ENCODE data around the gene CDC123. TPM values are rescaled to one million over a fixed set of nuclear protein-coding genes. Genes with fewer than 3 reads are reported as not detected.
"Not testable (repeated sequence)": the region's sequence is repeated elsewhere in the genome, so short reads cannot be mapped to it uniquely, and the experiment has no call there.

Gene CDC123
- total RNA-seq, 1 donor from 2014 or later: 191 TPM

DNA sequence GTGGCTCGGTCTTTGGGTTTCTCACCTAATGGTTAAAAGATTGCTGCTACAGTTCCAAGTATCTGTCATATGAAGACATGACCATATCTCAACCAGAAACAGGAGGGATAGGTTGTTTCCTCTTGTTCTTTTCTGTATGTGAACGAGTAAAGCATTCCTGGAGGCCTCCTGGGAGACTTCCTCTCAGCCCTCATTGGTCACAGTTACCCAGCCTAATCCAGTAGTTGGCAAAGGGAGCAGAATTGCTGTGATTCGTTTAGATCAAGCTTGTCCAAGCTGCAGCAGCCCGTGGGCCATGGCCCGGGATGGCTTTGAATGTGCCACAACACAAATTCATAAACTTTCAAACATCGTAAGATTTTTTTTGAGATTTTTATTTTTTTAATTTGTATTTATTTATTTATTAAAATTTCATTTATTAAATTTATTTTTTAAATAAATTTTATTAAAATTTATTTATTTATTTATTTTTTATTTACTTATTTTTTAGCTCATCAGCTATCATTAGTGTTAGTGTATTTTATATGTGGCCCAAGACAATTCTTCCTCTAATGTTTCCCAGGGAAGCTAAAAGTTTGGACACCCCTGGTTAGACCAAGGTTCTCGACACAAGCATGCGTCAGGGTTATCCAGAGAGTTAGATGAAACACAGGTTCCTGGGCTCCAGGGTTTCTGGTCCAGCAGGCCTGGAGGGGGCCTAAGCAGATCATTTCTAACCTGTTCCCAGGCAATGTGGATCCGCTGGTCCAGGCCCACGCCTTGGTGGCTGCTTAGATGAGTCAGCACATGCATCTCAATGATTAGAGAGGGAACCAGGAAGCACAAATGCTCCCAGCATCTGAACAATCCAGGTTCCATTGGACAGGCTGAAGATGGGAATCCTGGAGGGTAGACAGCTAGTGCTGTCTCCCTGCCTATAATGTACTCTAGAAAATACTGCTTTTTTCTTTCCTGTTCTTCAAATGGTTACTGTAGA, 25.6 kb downstream of the CDC123 start:
- intact Hi-C loops (cut with micrococcal nuclease): no loop called here
- no peak for DNase-seq (ENCODE audit: low spot score)
- H3K27me3 Mint-ChIP-seq (ENCODE audit: insufficient read depth): no peaks in the 10 kb centered on the region
- no peak overlapping the region for H3K27ac Mint-ChIP-seq
- H3K36me3 Mint-ChIP-seq (ENCODE audit: low read depth): peaks cover 51% of the 10 kb centered on the region
- no peaks in the 10 kb centered on the region for H3K9me3 Mint-ChIP-seq
- peaks cover 15% of the 10 kb centered on the region for H3K4me1 Mint-ChIP-seq (ENCODE audit: low read depth)
- no peak overlapping the region for H3K4me3 Mint-ChIP-seq

DNA sequence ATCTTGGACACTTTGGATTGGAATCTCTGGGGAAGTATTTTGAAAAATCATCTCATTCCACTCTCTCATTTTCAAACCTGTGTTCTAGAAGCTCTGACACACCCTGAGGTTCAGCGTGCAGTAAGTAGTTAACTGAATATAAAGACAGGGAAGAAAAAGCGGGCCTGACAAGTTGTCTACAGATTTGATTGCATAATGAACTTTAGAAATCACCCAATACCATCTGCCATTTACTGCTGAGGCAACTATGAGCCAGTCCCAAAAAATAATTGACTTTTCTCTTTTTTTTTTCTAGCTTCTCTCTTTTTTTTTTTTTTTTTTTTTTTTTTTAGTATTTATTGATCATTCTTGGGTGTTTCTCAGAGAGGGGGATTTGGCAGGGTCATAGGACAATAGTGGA, 29.5 kb downstream of the CDC123 start:
- intact Hi-C loops (cut with micrococcal nuclease): no loop called here
- Mint-ChIP-seq H3K4me1 (ENCODE audit: low read depth) (peaks cover 7% of the 10 kb centered on the region), H3K27ac (no peak overlapping the region), H3K9me3 (no peaks in the 10 kb centered on the region), H3K27me3 (ENCODE audit: insufficient read depth) (no peaks in the 10 kb centered on the region), H3K36me3 (ENCODE audit: low read depth) (peaks cover 47% of the 10 kb centered on the region), H3K4me3 (no peak overlapping the region)
- no peak for DNase-seq (ENCODE audit: low spot score)

DNA sequence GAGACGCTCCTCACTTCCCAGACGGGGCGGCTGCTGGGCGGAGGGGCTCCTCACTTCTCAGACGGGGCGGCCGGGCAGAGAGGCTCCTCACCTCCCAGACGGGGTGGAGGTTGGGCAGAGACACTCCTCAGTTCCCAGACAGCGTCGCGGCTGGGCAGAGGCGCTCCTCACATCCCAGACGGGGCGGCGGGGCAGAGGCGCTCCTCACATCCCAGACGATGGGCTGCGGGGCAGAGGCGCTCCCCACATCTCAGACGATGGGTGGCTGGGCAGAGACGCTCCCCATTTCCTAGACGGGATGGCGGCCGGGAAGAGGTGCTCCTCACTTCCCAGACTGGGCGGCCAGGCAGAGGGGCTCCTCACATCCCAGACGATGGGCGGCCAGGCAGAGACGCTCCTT, 30.4 kb downstream of the CDC123 start:
- H3K9me3 Mint-ChIP-seq; H3K4me3 Mint-ChIP-seq; DNase-seq (ENCODE audit: low spot score); intact Hi-C loops (cut with micrococcal nuclease); H3K27ac Mint-ChIP-seq; H3K4me1 Mint-ChIP-seq (ENCODE audit: low read depth); H3K27me3 Mint-ChIP-seq (ENCODE audit: insufficient read depth): not testable (repeated sequence)
- peaks cover 44% of the 10 kb centered on the region for H3K36me3 Mint-ChIP-seq (ENCODE audit: low read depth)

DNA sequence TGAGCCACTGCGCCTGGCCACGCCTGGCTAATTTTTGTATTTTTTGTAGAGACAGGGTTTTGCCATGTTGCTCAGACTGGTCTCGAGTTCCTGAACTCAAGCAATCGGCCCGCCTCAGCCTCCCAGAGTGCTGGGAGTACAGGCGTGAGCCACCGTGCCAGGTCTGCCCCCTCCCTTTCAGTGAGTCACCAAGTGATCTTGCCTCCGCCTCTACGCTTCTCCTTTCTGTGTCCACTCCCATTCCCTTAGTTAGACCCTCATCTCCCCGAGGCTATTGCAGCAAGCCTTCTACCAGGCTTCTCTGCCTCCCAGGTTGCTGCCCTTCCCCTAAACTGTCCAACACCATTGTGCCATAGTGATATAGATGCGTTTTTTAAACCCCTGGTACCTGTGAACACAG, 32.9 kb downstream of the CDC123 start:
- Mint-ChIP-seq H3K27ac (no peak overlapping the region), H3K4me1 (ENCODE audit: low read depth) (no peaks in the 10 kb centered on the region), H3K4me3 (no peak overlapping the region), H3K27me3 (ENCODE audit: insufficient read depth) (no peaks in the 10 kb centered on the region), H3K36me3 (ENCODE audit: low read depth) (peaks cover 45% of the 10 kb centered on the region), H3K9me3 (no peaks in the 10 kb centered on the region)
- no peak for DNase-seq (ENCODE audit: low spot score)
- intact Hi-C loops (cut with micrococcal nuclease): no loop called here

DNA sequence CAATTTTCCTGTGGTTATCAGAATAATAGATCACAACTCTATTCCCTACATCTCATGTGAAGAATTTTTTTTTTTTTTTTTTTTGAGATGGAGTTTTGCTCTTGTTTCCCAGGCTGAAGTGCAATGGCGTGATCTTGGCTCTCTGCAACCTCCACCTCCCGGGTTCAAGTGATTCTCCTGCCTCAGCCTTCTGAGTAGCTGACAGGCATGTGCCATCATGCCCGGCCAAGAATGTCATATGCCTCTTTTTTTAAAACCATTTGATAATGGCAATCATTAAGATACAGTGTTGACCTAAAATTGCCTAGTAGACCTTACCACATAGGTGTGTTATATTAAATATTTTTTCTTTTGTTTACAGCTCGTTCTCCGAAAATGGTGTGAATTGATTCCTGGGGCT, 38.7 kb downstream of the CDC123 start:
- peak overlapping the region; percentile 34 for H3K27ac Mint-ChIP-seq

DNA sequence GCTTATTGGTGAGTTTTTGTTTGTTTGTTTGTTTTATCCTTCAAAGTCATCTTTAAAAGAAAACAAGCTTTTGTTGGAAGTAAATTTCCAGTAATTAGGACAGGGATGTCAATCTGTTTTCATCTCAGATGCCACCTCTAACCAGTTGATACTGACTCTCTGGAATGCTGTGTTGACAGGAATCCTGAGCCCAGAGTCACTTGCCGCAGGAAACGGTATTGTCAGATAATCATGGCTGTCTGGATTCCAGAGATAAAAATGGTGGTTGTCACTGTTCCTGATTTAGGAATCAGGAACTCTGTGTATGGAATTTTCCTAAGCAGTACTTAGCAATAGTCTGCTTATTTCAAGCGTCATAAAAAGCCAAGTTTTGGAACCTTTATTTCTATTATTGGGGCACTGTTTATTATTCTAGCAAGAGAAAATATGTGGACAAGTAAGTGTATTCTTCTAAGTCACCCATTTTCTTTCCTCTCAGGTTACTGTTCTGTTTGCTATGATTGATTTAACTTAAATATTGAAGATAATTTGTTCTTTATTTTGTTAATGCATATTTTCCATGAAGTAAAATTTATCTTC, 39.2 kb downstream of the CDC123 start:
- Mint-ChIP-seq H3K4me1 (ENCODE audit: low read depth) (peaks cover 2% of the 10 kb centered on the region), H3K9me3 (no peaks in the 10 kb centered on the region), H3K27me3 (ENCODE audit: insufficient read depth) (no peaks in the 10 kb centered on the region), H3K36me3 (ENCODE audit: low read depth) (peaks cover 51% of the 10 kb centered on the region), H3K27ac (no peak overlapping the region), H3K4me3 (no peak overlapping the region)
- no peak for DNase-seq (ENCODE audit: low spot score)
- intact Hi-C loops (cut with micrococcal nuclease): no loop called here

More for the DNA sequence above, 38.7 kb downstream of the CDC123 start:
- H3K9me3 Mint-ChIP-seq; DNase-seq (ENCODE audit: low spot score); H3K27me3 Mint-ChIP-seq (ENCODE audit: insufficient read depth); intact Hi-C loops (cut with micrococcal nuclease); H3K4me3 Mint-ChIP-seq; H3K4me1 Mint-ChIP-seq (ENCODE audit: low read depth): not testable (repeated sequence)
- peaks cover 52% of the 10 kb centered on the region for H3K36me3 Mint-ChIP-seq (ENCODE audit: low read depth)

DNA sequence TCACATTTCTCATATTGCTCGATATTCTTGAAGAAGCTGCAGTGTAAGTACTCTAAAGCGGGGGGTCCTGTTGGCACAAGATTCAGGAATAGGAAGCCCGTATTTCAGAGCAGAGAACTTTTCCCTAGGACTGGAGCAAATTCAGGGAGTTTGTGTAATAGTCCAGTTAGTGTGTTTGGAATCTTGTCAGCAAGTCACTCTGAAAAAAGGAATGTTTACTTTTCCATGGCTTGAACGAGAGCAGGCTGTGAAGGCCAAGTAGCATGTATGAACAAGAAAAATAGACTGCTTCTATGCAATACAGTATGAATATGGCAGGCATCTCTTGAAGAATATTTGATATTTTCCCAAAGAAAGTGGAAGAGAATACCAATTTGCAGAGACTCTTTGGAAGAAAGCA, 39.8 kb downstream of the CDC123 start:
- H3K4me1 Mint-ChIP-seq (ENCODE audit: low read depth): peaks cover 8% of the 10 kb centered on the region
- no peaks in the 10 kb centered on the region for H3K9me3 Mint-ChIP-seq
- H3K4me3 Mint-ChIP-seq: no peak overlapping the region
- H3K36me3 Mint-ChIP-seq (ENCODE audit: low read depth): peaks cover 54% of the 10 kb centered on the region
- H3K27ac Mint-ChIP-seq: no peak overlapping the region
- intact Hi-C loops (cut with micrococcal nuclease): no loop called here
- no peaks in the 10 kb centered on the region for H3K27me3 Mint-ChIP-seq (ENCODE audit: insufficient read depth)
- DNase-seq (ENCODE audit: low spot score): no peak

DNA sequence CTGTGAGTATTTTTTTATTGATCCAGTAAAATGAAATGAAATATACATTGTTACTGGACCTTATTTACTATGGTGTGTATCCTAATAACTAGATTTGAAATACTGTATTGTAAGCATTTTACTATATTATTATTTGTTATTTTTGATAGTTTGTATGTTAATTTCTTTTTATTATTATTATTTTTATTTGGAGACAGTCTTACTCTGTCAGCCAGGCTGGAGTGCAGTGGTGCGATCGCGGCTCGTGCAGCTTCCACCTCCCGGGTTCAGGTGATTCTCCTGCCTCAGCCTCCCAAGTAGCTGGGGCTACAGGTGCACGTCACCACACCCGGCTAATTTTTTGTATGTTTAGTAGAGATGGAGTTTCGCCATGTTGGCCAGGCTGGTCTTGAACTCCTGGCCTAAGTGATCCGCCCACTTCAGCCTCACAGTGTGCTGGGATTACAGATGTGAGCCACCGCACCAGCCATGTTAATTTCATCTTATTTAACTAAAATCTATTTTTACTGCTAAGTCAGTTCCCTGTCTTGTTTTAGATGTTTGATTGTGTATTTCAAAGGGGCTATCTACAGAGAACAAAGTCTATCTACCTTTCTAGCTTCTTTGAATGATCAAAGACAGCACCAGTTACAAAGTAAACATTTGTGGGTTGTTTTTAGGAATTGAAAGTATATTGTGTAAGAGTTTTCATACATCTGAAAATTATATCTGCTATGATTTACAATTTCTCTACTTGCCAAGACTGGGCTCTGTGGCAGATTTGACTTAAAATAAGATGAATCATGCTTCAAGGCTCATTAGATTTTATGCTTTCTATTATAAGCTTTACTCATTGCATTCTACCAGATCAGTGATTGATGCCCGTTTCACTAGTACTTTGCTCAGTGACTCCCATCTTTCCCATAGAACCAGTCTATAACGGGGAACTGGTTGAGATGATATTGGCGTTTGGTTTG, 41.6 kb downstream of the CDC123 start:
- Mint-ChIP-seq H3K4me1 (ENCODE audit: low read depth) (peaks cover 26% of the 10 kb centered on the region), H3K36me3 (ENCODE audit: low read depth) (peaks cover 56% of the 10 kb centered on the region), H3K4me3 (no peak overlapping the region), H3K27me3 (ENCODE audit: insufficient read depth) (no peaks in the 10 kb centered on the region), H3K9me3 (no peaks in the 10 kb centered on the region), H3K27ac (no peak overlapping the region)
- no peak for DNase-seq (ENCODE audit: low spot score)
- intact Hi-C loops (cut with micrococcal nuclease): no loop called here

DNA sequence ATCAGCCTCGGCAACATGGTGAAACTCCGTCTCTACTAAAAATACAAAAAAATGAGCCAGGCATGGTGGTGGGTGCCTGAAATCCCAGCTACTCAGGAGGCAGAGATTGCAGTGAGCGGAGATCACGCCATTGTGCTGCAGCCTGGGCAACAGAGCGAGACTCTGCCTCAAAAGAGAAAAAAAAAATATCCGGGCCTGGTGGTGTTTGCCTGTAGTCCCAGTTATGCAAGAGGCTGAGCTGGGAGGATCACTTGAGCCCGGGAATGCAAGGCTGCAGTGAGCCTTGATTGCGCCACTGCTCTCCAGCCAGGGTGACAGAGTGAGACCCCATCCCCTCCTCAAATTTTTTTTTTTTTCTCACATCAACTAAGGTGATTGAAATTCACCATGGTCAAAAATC, 42.8 kb downstream of the CDC123 start:
- H3K36me3 Mint-ChIP-seq (ENCODE audit: low read depth): peaks cover 53% of the 10 kb centered on the region

DNA sequence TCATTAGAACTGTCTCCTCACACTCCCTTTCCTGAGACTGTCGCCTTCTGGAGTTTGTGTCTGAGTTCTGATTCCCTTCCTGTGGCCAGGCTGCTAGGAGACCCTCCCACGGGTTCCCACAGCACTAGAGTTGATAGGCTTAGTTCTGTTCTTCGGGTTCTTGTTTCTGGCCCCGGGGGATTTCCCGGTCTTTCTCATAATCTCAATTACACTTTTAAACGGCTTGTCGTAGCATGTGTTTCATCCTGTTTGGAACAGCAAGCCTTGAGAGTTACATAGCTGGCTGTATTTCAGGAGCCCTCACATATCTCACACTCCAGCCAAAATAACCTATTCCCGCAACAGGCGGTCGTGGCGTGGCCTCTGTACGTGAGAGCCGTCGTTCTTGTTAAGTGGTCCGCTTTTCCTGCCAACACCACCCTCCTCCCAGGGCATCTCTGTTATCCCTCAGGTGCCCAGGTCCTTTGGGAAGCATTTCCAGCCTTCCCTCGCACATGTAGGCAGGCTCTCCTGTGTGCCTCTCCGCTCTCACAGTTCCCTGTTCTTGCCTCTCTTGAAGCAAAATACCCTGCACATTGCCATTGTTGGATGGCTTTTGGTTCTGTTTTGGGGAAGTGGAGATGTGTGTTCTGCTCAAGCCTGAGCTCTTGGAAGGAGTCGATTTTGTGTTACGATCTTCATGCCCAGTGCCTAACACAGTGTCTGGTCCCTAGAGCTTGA, 46.0 kb downstream of the CDC123 start:
- peaks cover 26% of the 10 kb centered on the region for H3K4me1 Mint-ChIP-seq (ENCODE audit: low read depth)
- H3K27me3 Mint-ChIP-seq (ENCODE audit: insufficient read depth): no peaks in the 10 kb centered on the region
- peak overlapping the region; percentile 80 for H3K27ac Mint-ChIP-seq
- H3K4me3 Mint-ChIP-seq: peak overlapping the region; percentile 59
- H3K9me3 Mint-ChIP-seq: no peaks in the 10 kb centered on the region
- peaks cover 43% of the 10 kb centered on the region for H3K36me3 Mint-ChIP-seq (ENCODE audit: low read depth)
- DNase-seq (ENCODE audit: low spot score): no peak
- intact Hi-C loops (cut with micrococcal nuclease): loop anchor here (1.0 to 2.0 kb wide), 7 partner anchors 22 to 469 kb away; partner anchors contain the start of genes CAMK1D and CDC123

More for the DNA sequence above, 42.8 kb downstream of the CDC123 start:
- no peak for DNase-seq (ENCODE audit: low spot score)
- H3K4me3 Mint-ChIP-seq: no peak overlapping the region
- H3K4me1 Mint-ChIP-seq (ENCODE audit: low read depth): peaks cover 26% of the 10 kb centered on the region
- intact Hi-C loops (cut with micrococcal nuclease): no loop called here
- H3K27ac Mint-ChIP-seq: no peak overlapping the region
- no peaks in the 10 kb centered on the region for H3K9me3 Mint-ChIP-seq
- H3K27me3 Mint-ChIP-seq (ENCODE audit: insufficient read depth): no peaks in the 10 kb centered on the region

DNA sequence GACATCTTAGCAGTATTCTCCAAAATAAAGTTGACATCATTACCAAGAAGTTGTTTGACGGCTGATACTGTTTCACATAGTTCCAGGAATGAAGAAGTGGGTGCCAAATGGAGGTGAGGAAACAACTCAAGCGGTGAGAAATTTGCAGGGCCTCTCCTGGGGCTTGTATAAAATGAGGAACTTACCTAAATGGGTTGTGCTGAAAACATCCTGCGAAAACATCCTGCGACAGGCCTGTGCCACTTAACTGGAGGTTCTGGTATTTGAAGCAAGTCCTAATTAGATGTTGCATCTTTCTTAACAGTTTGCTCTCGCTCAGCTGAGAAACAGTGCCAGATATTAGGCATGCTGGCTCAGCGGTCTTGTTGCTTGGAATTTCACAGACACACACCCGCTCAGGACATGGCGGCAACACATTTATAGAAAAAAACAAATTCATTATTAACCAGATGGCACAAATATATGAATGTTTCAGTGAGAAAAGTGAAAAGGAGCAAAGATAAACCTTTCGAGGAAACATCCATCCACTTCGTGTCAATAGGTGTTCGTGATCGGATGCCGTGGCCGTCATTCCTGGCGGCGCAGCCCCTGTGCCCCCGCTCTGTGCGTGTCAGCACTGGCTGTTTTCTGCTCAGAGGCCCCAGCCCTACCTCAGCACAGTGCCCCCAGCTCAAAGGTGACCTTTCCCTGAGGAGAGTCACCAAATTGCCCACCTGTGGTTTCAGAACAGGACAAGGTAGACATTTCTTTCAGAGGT, 48.1 kb downstream of the CDC123 start:
- no peak overlapping the region for H3K4me3 Mint-ChIP-seq
- H3K27me3 Mint-ChIP-seq (ENCODE audit: insufficient read depth): no peaks in the 10 kb centered on the region
- H3K36me3 Mint-ChIP-seq (ENCODE audit: low read depth): peaks cover 39% of the 10 kb centered on the region
- intact Hi-C loops (cut with micrococcal nuclease): loop anchor here (2.0 kb wide), 1 partner anchor 467 kb away; no protein-coding TSS in a partner anchor
- H3K4me1 Mint-ChIP-seq (ENCODE audit: low read depth): peaks cover 26% of the 10 kb centered on the region
- peak overlapping the region; percentile 22 for H3K27ac Mint-ChIP-seq
- H3K9me3 Mint-ChIP-seq: no peaks in the 10 kb centered on the region
- DNase-seq (ENCODE audit: low spot score): no peak
